A673 (cell line): ENCODE measurements around the gene FAM174B. TPM values are rescaled to one million over a fixed set of nuclear protein-coding genes. Genes with fewer than 3 reads are reported as not detected.

ENCODE experiments used
- BruUV-seq: library from RNA; stranded (reverse); fragments of 400-500 nt; replicated peaks from 2 replicates; lab custom pipeline; 2021; lab: Mats Ljungman, UMichigan
- CTCF ChIA-PET: fragments of 300-600 bp; sonication (Branson Sonifier 250); formaldehyde crosslinking; loops from one replicate; lab custom pipeline; 2022; ENCODE audit warnings: antibody characterized with exemption; lab: Charles Lee
- POLR2A ChIA-PET: fragments of 300-600 bp; sonication (Branson Sonifier 250); formaldehyde crosslinking; loops from one replicate; lab custom pipeline; 2022; ENCODE audit warnings: antibody characterized with exemption; ENCODE audit not compliant: low non-redundant PET; lab: Charles Lee
- DNase-seq: peaks from one replicate; pipeline ENCODE4 v3.0.0-alpha.2; 2015; ENCODE audit warnings: low spot score
- H3K27ac ChIP-seq: fragments of 200-600 bp; sonication (generic); 2 replicates; pipeline ENCODE4 v1.5.1; 2016; ENCODE audit warnings: mixed run types, low read depth, mild to moderate bottlenecking, mixed read lengths, antibody characterized with exemption, low read length; ENCODE audit not compliant: poor library complexity, severe bottlenecking
- H3K27me3 ChIP-seq: fragments of 200-600 bp; sonication (generic); replicated peaks from 2 replicates; pipeline ENCODE4 v1.6.1; 2017; ENCODE audit warnings: mixed run types, low read depth, mild to moderate bottlenecking, mixed read lengths, antibody characterized with exemption, low read length; ENCODE audit not compliant: insufficient read depth, poor library complexity
- H3K36me3 ChIP-seq: fragments of 200-600 bp; sonication (generic); 2 replicates; pipeline ENCODE4 v1.6.1; 2016; ENCODE audit warnings: mixed run types, mild to moderate bottlenecking, mixed read lengths, antibody characterized with exemption, low read length; ENCODE audit not compliant: insufficient read depth, poor library complexity, severe bottlenecking
- H3K4me1 ChIP-seq: fragments of 200-600 bp; sonication (generic); 2 replicates; pipeline ENCODE4 v1.6.1; 2017; ENCODE audit warnings: mixed run types, mild to moderate bottlenecking, mixed read lengths, antibody characterized with exemption, low read length; ENCODE audit not compliant: insufficient read depth, poor library complexity, severe bottlenecking
- H3K4me3 ChIP-seq: fragments of 200-600 bp; sonication (generic); 2 replicates; pipeline ENCODE4 v1.5.1; 2016; ENCODE audit warnings: low read depth, mixed run types, mild to moderate bottlenecking, mixed read lengths, low read length; ENCODE audit not compliant: poor library complexity, severe bottlenecking
- H3K9me3 ChIP-seq: fragments of 200-600 bp; sonication (generic); 2 replicates; pipeline ENCODE4 v1.6.1; 2016; ENCODE audit warnings: mixed run types, low read depth, mild to moderate bottlenecking, mixed read lengths, antibody characterized with exemption, low read length; ENCODE audit not compliant: poor library complexity, severe bottlenecking
- EZH2 ChIP-seq: fragments of 200-600 bp; sonication (generic); IDR thresholded peaks from 2 replicates; pipeline ENCODE4 v1.6.1; 2017; ENCODE audit warnings: borderline replicate concordance, low read depth, mild to moderate bottlenecking, mixed read lengths, antibody characterized with exemption, low read length; ENCODE audit not compliant: poor library complexity, severe bottlenecking
- intact Hi-C: fragments of 100-400 bp; cut with micrococcal nuclease; formaldehyde crosslinking; loops from one replicate; pipeline ENCODE4 v1.10.0; 2022; ENCODE audit not compliant: unreplicated experiment
- total RNA-seq: library from RNA; stranded (reverse); gene quantifications from 2 replicates; pipeline ENCODE4 v1.2.3, GENCODE V29; 2021
- TF ChIP-seq, protein P1 (sequence below): fragments of 300-800, 200-600 bp; sonication (generic); conservative IDR thresholded peaks from 2 replicates; pipeline ENCODE4 v1.5.1; 2017; ENCODE audit warnings: low read depth, mild to moderate bottlenecking, antibody characterized with exemption, low read length, moderate library complexity, mixed read lengths

Gene FAM174B
- total RNA-seq, 1 experiment from 2014 or later: 3.7 TPM

GRCh38 chr15:92586966-92587365 is 68.6 kb downstream of the FAM174B start:
- no peak for DNase-seq
- Histone ChIP-seq H3K36me3 (no peaks in the 10 kb centered on the region), H3K4me1 (no peaks in the 10 kb centered on the region), H3K9me3 (no peaks in the 10 kb centered on the region), H3K27ac (no peak overlapping the region), H3K4me3 (no peak overlapping the region), H3K27me3 (no peaks in the 10 kb centered on the region)
- no TSS peak for BruUV-seq
- TF ChIP-seq EZH2: no peak
- TF ChIP-seq, protein P1, sequence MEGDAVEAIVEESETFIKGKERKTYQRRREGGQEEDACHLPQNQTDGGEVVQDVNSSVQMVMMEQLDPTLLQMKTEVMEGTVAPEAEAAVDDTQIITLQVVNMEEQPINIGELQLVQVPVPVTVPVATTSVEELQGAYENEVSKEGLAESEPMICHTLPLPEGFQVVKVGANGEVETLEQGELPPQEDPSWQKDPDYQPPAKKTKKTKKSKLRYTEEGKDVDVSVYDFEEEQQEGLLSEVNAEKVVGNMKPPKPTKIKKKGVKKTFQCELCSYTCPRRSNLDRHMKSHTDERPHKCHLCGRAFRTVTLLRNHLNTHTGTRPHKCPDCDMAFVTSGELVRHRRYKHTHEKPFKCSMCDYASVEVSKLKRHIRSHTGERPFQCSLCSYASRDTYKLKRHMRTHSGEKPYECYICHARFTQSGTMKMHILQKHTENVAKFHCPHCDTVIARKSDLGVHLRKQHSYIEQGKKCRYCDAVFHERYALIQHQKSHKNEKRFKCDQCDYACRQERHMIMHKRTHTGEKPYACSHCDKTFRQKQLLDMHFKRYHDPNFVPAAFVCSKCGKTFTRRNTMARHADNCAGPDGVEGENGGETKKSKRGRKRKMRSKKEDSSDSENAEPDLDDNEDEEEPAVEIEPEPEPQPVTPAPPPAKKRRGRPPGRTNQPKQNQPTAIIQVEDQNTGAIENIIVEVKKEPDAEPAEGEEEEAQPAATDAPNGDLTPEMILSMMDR: no peak
- ChIA-PET POLR2A (no interaction called here), CTCF (no interaction called here)
- intact Hi-C loops: no loop called here

DNA sequence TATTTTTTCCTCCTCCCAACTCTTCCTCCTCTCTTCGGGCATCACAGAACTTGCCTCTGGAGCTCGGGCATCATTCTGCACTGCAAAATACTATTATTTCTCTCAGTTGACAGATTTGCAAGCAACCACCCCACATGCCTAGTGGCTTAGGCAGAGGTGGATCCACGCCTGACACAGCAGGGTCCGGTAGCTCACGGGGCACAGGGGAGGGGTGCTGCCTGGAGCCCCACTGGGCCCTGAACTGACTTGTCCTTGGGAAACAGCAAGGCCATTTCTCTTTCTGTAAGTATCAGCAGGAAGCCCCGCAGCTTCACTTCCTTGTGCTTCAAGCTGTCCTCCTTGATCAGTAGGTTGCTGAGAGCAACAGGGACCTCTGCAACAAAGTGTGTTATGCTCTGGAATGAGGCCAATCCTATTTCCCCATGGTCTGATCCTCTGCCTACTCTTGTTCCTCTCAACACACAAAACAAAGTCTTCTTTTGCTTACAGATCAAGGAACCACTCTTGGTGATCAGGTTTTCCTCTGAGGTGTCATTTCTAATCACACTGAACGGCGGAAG is 69.1 kb downstream of the FAM174B start:
- H3K4me1 ChIP-seq: no peaks in the 10 kb centered on the region
- no peaks in the 10 kb centered on the region for H3K36me3 ChIP-seq
- no peaks in the 10 kb centered on the region for H3K9me3 ChIP-seq
- DNase-seq: peak; percentile 11
- H3K27me3 ChIP-seq: no peaks in the 10 kb centered on the region
- no peak overlapping the region for H3K27ac ChIP-seq
- TF ChIP-seq EZH2: no peak
- TF ChIP-seq, protein P1: no peak
- POLR2A ChIA-PET: no interaction called here
- intact Hi-C loops: no loop called here
- CTCF ChIA-PET: no interaction called here
- H3K4me3 ChIP-seq: no peak overlapping the region
- no TSS peak for BruUV-seq

GRCh38 chr15:92584105-92584504 is 71.5 kb downstream of the FAM174B start:
- ChIA-PET POLR2A (no interaction called here), CTCF (no interaction called here)
- Histone ChIP-seq H3K36me3 (no peaks in the 10 kb centered on the region), H3K9me3 (no peaks in the 10 kb centered on the region), H3K4me1 (no peaks in the 10 kb centered on the region), H3K27ac (no peak overlapping the region), H3K27me3 (no peaks in the 10 kb centered on the region), H3K4me3 (no peak overlapping the region)
- no peak for DNase-seq
- intact Hi-C loops: no loop called here
- TF ChIP-seq EZH2: no peak
- no TSS peak for BruUV-seq
